ENCODE measurements around the gene CELF3. TPM values are rescaled to one million over a fixed set of nuclear protein-coding genes. Genes with fewer than 3 reads are reported as not detected.

The CELF3 gene
- total and polyA plus RNA-seq, 2 of the 13 experiments (the other 11 are each of a cell fraction or from before 2014, with no cell fraction given), result not detected

- ChIA-PET POLR2A (no interaction called here), CTCF (ENCODE audit: low intra/inter-chr PET ratio, low total read pairs) (no interaction called here)
- intact Hi-C loops (cut with micrococcal nuclease; ENCODE audit: unreplicated experiment), result no loop called here
- no peak overlapping the region for H3K4me2 ChIP-seq (ENCODE audit: low read depth, low read length)
- no peaks in the 10 kb centered on the region for H3K36me3 ChIP-seq (replicated peaks in 1 of 2; ENCODE audit: control insufficient read depth in 1 of 2, insufficient read depth in 2 of 2, low read length in 2 of 2)
- ATAC-seq (no peak), FAIRE-seq (no peak), DNase-seq (ENCODE audit: low spot score) (no peak)
- no peak overlapping the region for H3K9ac ChIP-seq (ENCODE audit: insufficient read depth, low read depth, low read length)
- no TSS peak for BruUV-seq (replicated peaks)
- H3K4me3 ChIP-seq (replicated peaks in 1 of 3; ENCODE audit: insufficient read depth in 1 of 3, low read depth in 2 of 3, low read length in 3 of 3), result no peak overlapping the region
- H3K27ac ChIP-seq (ENCODE audit: extremely low read length, insufficient read depth, low read length), result no peak overlapping the region
- H3K79me2 ChIP-seq (ENCODE audit: insufficient read depth, low read length), result no peaks in the 10 kb centered on the region
- in situ Hi-C loops (cut with HindIII; ENCODE audit: extremely low pct_ligation_motif_present, low pct_unique_long_range_greater_than_20kb), result no loop called here
- no peak overlapping the region for H2AFZ ChIP-seq (ENCODE audit: low read length)
- peaks cover 51% of the 10 kb centered on the region for H3K4me1 ChIP-seq (ENCODE audit: insufficient read depth, low read length)
- H4K20me1 ChIP-seq (ENCODE audit: insufficient read depth, low read length), result no peaks in the 10 kb centered on the region
- no peaks in the 10 kb centered on the region for H3K9me3 ChIP-seq (ENCODE audit: low read length)
- no peaks in the 10 kb centered on the region for H3K27me3 ChIP-seq (ENCODE audit: control insufficient read depth in 1 of 2, insufficient read depth in 2 of 2, low read length in 2 of 2)
- WGBS (ENCODE audit: low lambda C conversion rate), result 48% methylated on average over 20 of the region's 21 CpGs
- no peak for TF ChIP-seq PBX3 (CRISPR knock-in tag; IDR thresholded peaks at IDR 0.05; ENCODE audit: borderline replicate concordance)
- TF ChIP-seq CHD4 (IDR thresholded peaks at IDR 0.05; ENCODE audit: borderline replicate concordance, low read length), result no peak
- no peak for TF ChIP-seq KIAA2018 (CRISPR knock-in tag; IDR thresholded peaks at IDR 0.05; ENCODE audit: borderline replicate concordance)
- no peak for TF ChIP-seq ZNF44 (CRISPR knock-in tag; IDR thresholded peaks at IDR 0.05)
- no peak for TF ChIP-seq IKZF1 (IDR thresholded peaks at IDR 0.05)
- no peak for TF ChIP-seq ZMYM3 (CRISPR knock-in tag; IDR thresholded peaks at IDR 0.05)
- no peak for TF ChIP-seq E2F1 (CRISPR knock-in tag; IDR thresholded peaks at IDR 0.05)
- no peak for TF ChIP-seq SIN3B (IDR thresholded peaks at IDR 0.05; ENCODE audit: low read length)
- no peak for TF ChIP-seq ZNF776 (CRISPR knock-in tag; IDR thresholded peaks at IDR 0.05)
- no peak for TF ChIP-seq ZNF639 (CRISPR knock-in tag; conservative IDR thresholded peaks at IDR 0.05)
Observed at GRCh38 chr1:151706464-151707415, 9.9 kb downstream of the CELF3 start.
